ENCODE data around the gene BMP6. TPM values are rescaled to one million over a fixed set of nuclear protein-coding genes. Genes with fewer than 3 reads are reported as not detected.

Gene BMP6
- polyA plus RNA-seq, 1 donor from 2014 or later, result 2.4 TPM

GRCh38 chr6:7761051-7761450 lies 35.2 kb downstream of the BMP6 start:
- Histone ChIP-seq H2AFZ (ENCODE audit: low read depth, low read length) (no peak overlapping the region), H3K4me2 (ENCODE audit: low read length) (no peak overlapping the region), H3K79me2 (replicated peaks; ENCODE audit: insufficient read depth, low read length) (no peaks in the 10 kb centered on the region), H3K36me3 (ENCODE audit: insufficient read depth, low read length) (no peaks in the 10 kb centered on the region), H4K20me1 (ENCODE audit: insufficient read depth) (no peaks in the 10 kb centered on the region), H3F3A (ENCODE audit: insufficient read depth, low read length, poor library complexity, severe bottlenecking) (no peaks in the 10 kb centered on the region), H3K27me3 (ENCODE audit: insufficient read depth, low read depth, low read length) (no peaks in the 10 kb centered on the region), H3K4me3 (ENCODE audit: low read length) (no peak overlapping the region), H3K9me3 (ENCODE audit: low read length) (no peaks in the 10 kb centered on the region), H3K27ac (ENCODE audit: low read length) (no peak overlapping the region), H3K9me2 (ENCODE audit: insufficient read depth, low read length) (no peaks in the 10 kb centered on the region), H3K9ac (ENCODE audit: low read length) (no peak overlapping the region)
- TF ChIP-seq MXI1 (conservative IDR thresholded peaks at IDR 0.05; ENCODE audit: poor library complexity, severe bottlenecking) (no peak), REST (IDR thresholded peaks at IDR 0.05; ENCODE audit: borderline replicate concordance) (no peak), RAD21 (conservative IDR thresholded peaks at IDR 0.05) (no peak), EP300 (conservative IDR thresholded peaks at IDR 0.05; ENCODE audit: poor library complexity, severe bottlenecking) (no peak), EZH2 (IDR thresholded peaks at IDR 0.05; ENCODE audit: borderline replicate concordance, insufficient read depth, low read length, poor library complexity, severe bottlenecking) (no peak), SMC3 (conservative IDR thresholded peaks at IDR 0.05; ENCODE audit: poor library complexity) (no peak), POLR2AphosphoS5 (IDR thresholded peaks at IDR 0.05) (no peak), TAF1 (IDR thresholded peaks at IDR 0.05; ENCODE audit: low read depth) (no peak)
- TF ChIP-seq, protein P1, sequence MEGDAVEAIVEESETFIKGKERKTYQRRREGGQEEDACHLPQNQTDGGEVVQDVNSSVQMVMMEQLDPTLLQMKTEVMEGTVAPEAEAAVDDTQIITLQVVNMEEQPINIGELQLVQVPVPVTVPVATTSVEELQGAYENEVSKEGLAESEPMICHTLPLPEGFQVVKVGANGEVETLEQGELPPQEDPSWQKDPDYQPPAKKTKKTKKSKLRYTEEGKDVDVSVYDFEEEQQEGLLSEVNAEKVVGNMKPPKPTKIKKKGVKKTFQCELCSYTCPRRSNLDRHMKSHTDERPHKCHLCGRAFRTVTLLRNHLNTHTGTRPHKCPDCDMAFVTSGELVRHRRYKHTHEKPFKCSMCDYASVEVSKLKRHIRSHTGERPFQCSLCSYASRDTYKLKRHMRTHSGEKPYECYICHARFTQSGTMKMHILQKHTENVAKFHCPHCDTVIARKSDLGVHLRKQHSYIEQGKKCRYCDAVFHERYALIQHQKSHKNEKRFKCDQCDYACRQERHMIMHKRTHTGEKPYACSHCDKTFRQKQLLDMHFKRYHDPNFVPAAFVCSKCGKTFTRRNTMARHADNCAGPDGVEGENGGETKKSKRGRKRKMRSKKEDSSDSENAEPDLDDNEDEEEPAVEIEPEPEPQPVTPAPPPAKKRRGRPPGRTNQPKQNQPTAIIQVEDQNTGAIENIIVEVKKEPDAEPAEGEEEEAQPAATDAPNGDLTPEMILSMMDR (IDR thresholded peaks at IDR 0.05; ENCODE audit: poor library complexity, severe bottlenecking), result no peak

- no peak overlapping the region for H2AFZ ChIP-seq (ENCODE audit: low read depth, low read length)
- no peaks in the 10 kb centered on the region for H3K9me3 ChIP-seq (ENCODE audit: low read length)
- H3K36me3 ChIP-seq (ENCODE audit: insufficient read depth, low read length), result no peaks in the 10 kb centered on the region
- H3K4me3 ChIP-seq (ENCODE audit: low read length), result no peak overlapping the region
- H3K9ac ChIP-seq (ENCODE audit: low read length), result no peak overlapping the region
- no peaks in the 10 kb centered on the region for H3F3A ChIP-seq (ENCODE audit: insufficient read depth, low read length, poor library complexity, severe bottlenecking)
- TF ChIP-seq EZH2 (IDR thresholded peaks at IDR 0.05; ENCODE audit: borderline replicate concordance, insufficient read depth, low read length, poor library complexity, severe bottlenecking) (no peak), EP300 (conservative IDR thresholded peaks at IDR 0.05; ENCODE audit: poor library complexity, severe bottlenecking) (no peak), SMC3 (conservative IDR thresholded peaks at IDR 0.05; ENCODE audit: poor library complexity) (no peak), MXI1 (conservative IDR thresholded peaks at IDR 0.05; ENCODE audit: poor library complexity, severe bottlenecking) (no peak)
- H3K9me2 ChIP-seq (ENCODE audit: insufficient read depth, low read length), result no peaks in the 10 kb centered on the region
- H3K27me3 ChIP-seq (ENCODE audit: insufficient read depth, low read depth, low read length), result no peaks in the 10 kb centered on the region
- H4K20me1 ChIP-seq (ENCODE audit: insufficient read depth), result no peaks in the 10 kb centered on the region
- no peak overlapping the region for H3K4me2 ChIP-seq (ENCODE audit: low read length)
- H3K79me2 ChIP-seq (replicated peaks; ENCODE audit: insufficient read depth, low read length), result no peaks in the 10 kb centered on the region
- no peak overlapping the region for H3K27ac ChIP-seq (ENCODE audit: low read length)
These were observed 36.9 kb downstream of the BMP6 start for GRCh38 chr6:7762760-7763159.

All from neural cell (in vitro differentiated cells).